Measurements from ENCODE around the gene APBA3.

Gene APBA3

GRCh38 chr19:3721131-3721886 lies 40.2 kb downstream of the APBA3 start:
- DNase-seq (ENCODE audit: low spot score) (peak; percentile 46), FAIRE-seq (no peak)

- FAIRE-seq (no peak), DNase-seq (ENCODE audit: low spot score) (no peak)
These were observed 41.1 kb downstream of the APBA3 start for GRCh38 chr19:3720349-3720917.

GRCh38 chr19:3719868-3720267 lies 41.6 kb downstream of the APBA3 start:
- FAIRE-seq (no peak), DNase-seq (ENCODE audit: low spot score) (no peak)

- no peak for DNase-seq (ENCODE audit: low spot score)
- no peak for FAIRE-seq
These were observed 45.3 kb downstream of the APBA3 start for GRCh38 chr19:3716147-3716668.

GRCh38 chr19:3712663-3713611 lies 48.6 kb downstream of the APBA3 start:
- no peak for DNase-seq (ENCODE audit: low spot score)
- no peak for FAIRE-seq

DNA sequence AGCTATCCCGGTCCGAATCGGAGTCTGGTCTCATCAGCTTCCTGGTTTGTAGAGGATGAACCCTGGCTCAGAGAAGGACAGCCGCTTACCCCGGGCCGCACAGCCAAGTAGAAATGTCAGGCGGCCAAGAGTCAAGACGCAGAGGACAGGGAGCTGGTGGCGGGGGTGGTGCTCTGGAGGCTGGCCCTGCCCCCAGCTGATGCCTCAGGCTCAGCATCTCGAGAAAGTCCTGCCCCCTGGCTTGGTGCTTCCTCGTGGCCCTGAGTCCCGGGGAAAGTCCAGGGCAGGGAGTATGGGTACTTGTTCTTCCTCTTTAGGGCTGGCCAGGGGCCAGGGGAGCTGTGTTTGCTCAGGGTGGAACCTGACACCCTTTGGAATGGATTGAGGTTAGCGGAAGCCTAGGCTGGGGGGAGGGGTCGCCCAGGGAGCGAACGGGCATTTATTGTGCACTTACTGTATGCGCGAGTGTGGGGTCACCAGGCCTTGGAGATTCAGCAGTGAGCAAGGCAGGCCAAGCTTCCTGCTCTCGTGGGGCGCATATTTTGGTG lies 51.2 kb downstream of the APBA3 start:
- DNase-seq (ENCODE audit: low spot score), result peak; percentile 66
- FAIRE-seq, result no peak

- DNase-seq (ENCODE audit: low spot score) (no peak), FAIRE-seq (no peak)
These were observed 53.1 kb downstream of the APBA3 start, which contains the start of gene TJP3 for GRCh38 chr19:3708207-3708931. TJP3 (plus strand) TSS chr19:3708384; CDS start chr19:3728433, 20,049 bp downstream.

GRCh38 chr19:3707868-3708206 lies 53.7 kb downstream of the APBA3 start:
- no peak for DNase-seq (ENCODE audit: low spot score)
- FAIRE-seq, result no peak

GRCh38 chr19:3701200-3701599 lies 60.3 kb downstream of the APBA3 start:
- DNase-seq (ENCODE audit: low spot score), result no peak
- no peak for FAIRE-seq
